ENCODE data around the gene SATL1. TPM values are rescaled to one million over a fixed set of nuclear protein-coding genes. Genes with fewer than 3 reads are reported as not detected.
A peak's percentile ranks its signal among the peaks of the same experiment; 100 is the strongest.

SATL1 gene
- total and polyA plus RNA-seq, 9 of the 15 experiments (the other 6 are each of a cell fraction or from before 2014, with no cell fraction given) = 0.03 to 0.07 (median 0.05) TPM; not detected in 3

DNA sequence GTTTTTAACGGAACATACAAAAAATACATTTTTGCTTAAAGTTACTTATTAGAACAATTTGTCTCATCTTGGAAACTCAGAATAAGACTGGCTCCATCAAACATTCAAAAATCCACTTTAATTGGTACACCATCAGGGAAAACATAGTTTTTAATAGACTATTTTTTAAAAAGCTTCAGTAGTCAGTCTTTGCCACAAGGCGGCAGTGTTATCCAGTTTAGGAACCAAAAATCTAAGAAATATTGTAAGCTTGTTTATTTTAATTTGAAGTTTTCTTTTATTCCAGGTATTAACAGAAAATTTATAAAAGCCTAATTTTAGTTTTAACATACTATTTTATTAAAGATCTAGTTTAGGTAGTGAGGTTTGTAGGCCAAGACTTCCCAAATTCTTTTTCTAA lies 132.2 kb downstream of the SATL1 start:
- TF ChIP-seq HCFC1 (IDR thresholded peaks at IDR 0.05; ENCODE audit: low read depth, low read length) = no peak
- no peak for TF ChIP-seq BHLHE40 (IDR thresholded peaks at IDR 0.05; ENCODE audit: low read length)
- TF ChIP-seq, protein P1, sequence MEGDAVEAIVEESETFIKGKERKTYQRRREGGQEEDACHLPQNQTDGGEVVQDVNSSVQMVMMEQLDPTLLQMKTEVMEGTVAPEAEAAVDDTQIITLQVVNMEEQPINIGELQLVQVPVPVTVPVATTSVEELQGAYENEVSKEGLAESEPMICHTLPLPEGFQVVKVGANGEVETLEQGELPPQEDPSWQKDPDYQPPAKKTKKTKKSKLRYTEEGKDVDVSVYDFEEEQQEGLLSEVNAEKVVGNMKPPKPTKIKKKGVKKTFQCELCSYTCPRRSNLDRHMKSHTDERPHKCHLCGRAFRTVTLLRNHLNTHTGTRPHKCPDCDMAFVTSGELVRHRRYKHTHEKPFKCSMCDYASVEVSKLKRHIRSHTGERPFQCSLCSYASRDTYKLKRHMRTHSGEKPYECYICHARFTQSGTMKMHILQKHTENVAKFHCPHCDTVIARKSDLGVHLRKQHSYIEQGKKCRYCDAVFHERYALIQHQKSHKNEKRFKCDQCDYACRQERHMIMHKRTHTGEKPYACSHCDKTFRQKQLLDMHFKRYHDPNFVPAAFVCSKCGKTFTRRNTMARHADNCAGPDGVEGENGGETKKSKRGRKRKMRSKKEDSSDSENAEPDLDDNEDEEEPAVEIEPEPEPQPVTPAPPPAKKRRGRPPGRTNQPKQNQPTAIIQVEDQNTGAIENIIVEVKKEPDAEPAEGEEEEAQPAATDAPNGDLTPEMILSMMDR (IDR thresholded peaks at IDR 0.05 in 2 of 3, conservative IDR thresholded peaks at IDR 0.05 in 1 of 3; ENCODE audit: insufficient read depth in 2 of 3, low read depth in 1 of 3, low read length in 3 of 3) = peak in 2 of 3 experiments; percentile 41 to 61; a peak in 3 of 6 replicates
- TF ChIP-seq, protein P2, sequence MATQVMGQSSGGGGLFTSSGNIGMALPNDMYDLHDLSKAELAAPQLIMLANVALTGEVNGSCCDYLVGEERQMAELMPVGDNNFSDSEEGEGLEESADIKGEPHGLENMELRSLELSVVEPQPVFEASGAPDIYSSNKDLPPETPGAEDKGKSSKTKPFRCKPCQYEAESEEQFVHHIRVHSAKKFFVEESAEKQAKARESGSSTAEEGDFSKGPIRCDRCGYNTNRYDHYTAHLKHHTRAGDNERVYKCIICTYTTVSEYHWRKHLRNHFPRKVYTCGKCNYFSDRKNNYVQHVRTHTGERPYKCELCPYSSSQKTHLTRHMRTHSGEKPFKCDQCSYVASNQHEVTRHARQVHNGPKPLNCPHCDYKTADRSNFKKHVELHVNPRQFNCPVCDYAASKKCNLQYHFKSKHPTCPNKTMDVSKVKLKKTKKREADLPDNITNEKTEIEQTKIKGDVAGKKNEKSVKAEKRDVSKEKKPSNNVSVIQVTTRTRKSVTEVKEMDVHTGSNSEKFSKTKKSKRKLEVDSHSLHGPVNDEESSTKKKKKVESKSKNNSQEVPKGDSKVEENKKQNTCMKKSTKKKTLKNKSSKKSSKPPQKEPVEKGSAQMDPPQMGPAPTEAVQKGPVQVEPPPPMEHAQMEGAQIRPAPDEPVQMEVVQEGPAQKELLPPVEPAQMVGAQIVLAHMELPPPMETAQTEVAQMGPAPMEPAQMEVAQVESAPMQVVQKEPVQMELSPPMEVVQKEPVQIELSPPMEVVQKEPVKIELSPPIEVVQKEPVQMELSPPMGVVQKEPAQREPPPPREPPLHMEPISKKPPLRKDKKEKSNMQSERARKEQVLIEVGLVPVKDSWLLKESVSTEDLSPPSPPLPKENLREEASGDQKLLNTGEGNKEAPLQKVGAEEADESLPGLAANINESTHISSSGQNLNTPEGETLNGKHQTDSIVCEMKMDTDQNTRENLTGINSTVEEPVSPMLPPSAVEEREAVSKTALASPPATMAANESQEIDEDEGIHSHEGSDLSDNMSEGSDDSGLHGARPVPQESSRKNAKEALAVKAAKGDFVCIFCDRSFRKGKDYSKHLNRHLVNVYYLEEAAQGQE (IDR thresholded peaks at IDR 0.05; ENCODE audit: borderline replicate concordance) = peak; percentile 14; the same call in 1 of the 2 replicates
- TF ChIP-seq, protein P2 (CRISPR knock-in tag; IDR thresholded peaks at IDR 0.05; ENCODE audit: low read depth) = no peak
- no peak for TF ChIP-seq MAZ (CRISPR knock-in tag; conservative IDR thresholded peaks at IDR 0.05 in 1 of 2, IDR thresholded peaks at IDR 0.05 in 1 of 2)
- peak in 1 of 2 experiments; percentile 65; a peak in 3 of 4 replicates for TF ChIP-seq RAD21 (CRISPR knock-in tag; conservative IDR thresholded peaks at IDR 0.05 in 1 of 2, IDR thresholded peaks at IDR 0.05 in 1 of 2)
- no peak for FAIRE-seq
- ChIA-PET POLR2A (no interaction called here), CTCF (ENCODE audit: low intra/inter-chr PET ratio) (interaction anchor here (0.7 to 1.1 kb wide), 2 partner anchors 433 to 1997 kb away, joined by 3 read pairs; no protein-coding TSS in a partner anchor)
- no peak for ATAC-seq
- Histone ChIP-seq H3K9me3 (replicated peaks; ENCODE audit: control insufficient read depth, insufficient read depth, low read depth, low read length) (no peaks in the 10 kb centered on the region), H3K4me2 (ENCODE audit: insufficient read depth, low read length) (no peak overlapping the region), H2AFZ (ENCODE audit: low read depth, low read length) (no peak overlapping the region), H3K4me1 (replicated peaks in 1 of 2; ENCODE audit: control insufficient read depth in 2 of 2, insufficient read depth in 2 of 2, low read length in 2 of 2) (no peaks in the 10 kb centered on the region), H4K20me1 (replicated peaks; ENCODE audit: control insufficient read depth, insufficient read depth, low read length) (no peaks in the 10 kb centered on the region), H3K4me3 (no peak overlapping the region), H3K9ac (ENCODE audit: insufficient read depth in 1 of 2, low read depth in 2 of 2, low read length in 2 of 2) (no peak overlapping the region), H3K79me2 (ENCODE audit: control insufficient read depth, insufficient read depth, low read length) (no peaks in the 10 kb centered on the region), H3K27ac (ENCODE audit: extremely low read depth, low read depth, low read length) (no peak overlapping the region), H3K27me3 (ENCODE audit: control insufficient read depth in 2 of 2, insufficient read depth in 2 of 2, low read length in 2 of 2) (no peaks in the 10 kb centered on the region), H3K36me3 (ENCODE audit: control insufficient read depth, insufficient read depth, low read length) (no peaks in the 10 kb centered on the region), H3K9me1 (ENCODE audit: control insufficient read depth, insufficient read depth, low read length) (no peaks in the 10 kb centered on the region)
- BruUV-seq (replicated peaks) = no TSS peak
- DNase-seq (ENCODE audit: extremely low read depth in 1 of 4, low spot score in 3 of 4) = peak; percentile 4 to 14 (median 10)
- intact Hi-C loops (cut with micrococcal nuclease) (loop anchor here (2.0 kb wide), 1 partner anchor 433 kb away; no protein-coding TSS in a partner anchor), in situ Hi-C loops (cut with MboI) (loop anchor here (25.0 kb wide), 1 partner anchor 426 kb away; no protein-coding TSS in a partner anchor)
- 0% methylated on average over 2 of the region's 2 CpGs for WGBS (ENCODE audit: insufficient coverage, low coverage, missing lambda C conversion rate)

All from K562 (cell line).